HG03196 (cell line): ENCODE measurements around the gene ARMC9.
"Not testable (repeated sequence)": the region's sequence is repeated elsewhere in the genome, so short reads cannot be mapped to it uniquely, and the experiment has no call there.

Experiments
- ATAC-seq: cut with Tn5 transposase; IDR thresholded peaks from one replicate; pipeline ENCODE4 v1.9.1; 2021; ENCODE audit not compliant: unreplicated experiment

ARMC9 gene, protein sequence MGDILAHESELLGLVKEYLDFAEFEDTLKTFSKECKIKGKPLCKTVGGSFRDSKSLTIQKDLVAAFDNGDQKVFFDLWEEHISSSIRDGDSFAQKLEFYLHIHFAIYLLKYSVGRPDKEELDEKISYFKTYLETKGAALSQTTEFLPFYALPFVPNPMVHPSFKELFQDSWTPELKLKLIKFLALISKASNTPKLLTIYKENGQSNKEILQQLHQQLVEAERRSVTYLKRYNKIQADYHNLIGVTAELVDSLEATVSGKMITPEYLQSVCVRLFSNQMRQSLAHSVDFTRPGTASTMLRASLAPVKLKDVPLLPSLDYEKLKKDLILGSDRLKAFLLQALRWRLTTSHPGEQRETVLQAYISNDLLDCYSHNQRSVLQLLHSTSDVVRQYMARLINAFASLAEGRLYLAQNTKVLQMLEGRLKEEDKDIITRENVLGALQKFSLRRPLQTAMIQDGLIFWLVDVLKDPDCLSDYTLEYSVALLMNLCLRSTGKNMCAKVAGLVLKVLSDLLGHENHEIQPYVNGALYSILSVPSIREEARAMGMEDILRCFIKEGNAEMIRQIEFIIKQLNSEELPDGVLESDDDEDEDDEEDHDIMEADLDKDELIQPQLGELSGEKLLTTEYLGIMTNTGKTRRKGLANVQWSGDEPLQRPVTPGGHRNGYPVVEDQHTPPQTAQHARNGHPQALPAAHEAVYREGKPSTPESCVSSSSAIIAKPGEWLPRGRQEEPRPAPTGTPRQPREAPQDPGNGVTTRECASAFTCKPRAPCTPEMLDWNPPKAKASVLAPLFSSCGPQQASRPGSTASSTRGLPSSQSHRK

GRCh38 chr2:231198291-231199173 is at the start of gene ARMC9:
Gene ARMC9 (plus strand): TSS chr2:231198631. CDS start chr2:231206239, 7,608 bp downstream.
- peak; percentile 99 for ATAC-seq

- no peak for ATAC-seq
Measured at GRCh38 chr2:231152800-231153557, 45.5 kb upstream of the ARMC9 start.

- ATAC-seq: no peak
Measured at GRCh38 chr2:231159306-231159705, 39.1 kb upstream of the ARMC9 start.

DNA sequence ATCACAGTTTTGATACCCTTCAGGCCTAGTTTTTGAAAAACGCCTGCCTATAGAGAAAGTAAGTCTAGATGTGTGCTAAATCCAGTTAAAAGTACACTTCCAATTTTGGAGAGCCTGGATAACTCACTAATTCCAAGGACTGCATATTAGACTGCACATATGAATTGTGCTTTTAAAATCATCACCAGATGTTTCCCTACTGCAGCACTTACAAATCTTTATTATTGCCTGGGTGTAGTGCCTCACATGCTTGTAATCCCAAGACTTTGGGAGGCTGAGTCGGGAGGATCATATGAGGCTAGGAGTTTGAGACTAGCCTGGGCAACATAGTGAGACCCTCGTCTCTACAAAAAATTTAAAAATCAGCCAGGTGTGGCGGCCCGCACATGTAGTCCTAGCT is 37.7 kb upstream of the ARMC9 start:
- ATAC-seq: no peak

- no peak for ATAC-seq
Measured at GRCh38 chr2:231161252-231161839, 37.1 kb upstream of the ARMC9 start.

DNA sequence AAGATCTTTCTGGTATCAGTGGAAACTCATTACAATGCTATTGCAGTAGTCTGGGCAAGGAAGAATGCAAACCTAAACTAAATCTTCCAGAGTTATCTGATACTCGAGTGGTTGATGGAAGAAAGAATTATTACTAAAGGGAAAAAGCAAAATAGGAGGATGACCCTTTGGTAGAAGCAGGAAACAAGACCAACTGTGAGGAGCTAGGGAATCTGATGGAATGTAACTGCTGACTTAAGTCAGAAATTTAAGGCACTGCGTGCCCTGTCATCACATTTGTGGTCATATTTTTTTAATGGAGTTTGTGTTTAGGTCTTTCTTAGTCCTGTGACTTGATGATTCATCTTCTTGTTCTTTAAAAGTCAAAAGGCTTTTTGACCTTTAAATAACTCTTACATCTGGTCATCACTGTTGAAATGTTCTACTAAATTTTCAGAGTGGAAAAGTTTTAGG is 36.5 kb upstream of the ARMC9 start:
- no peak for ATAC-seq

DNA sequence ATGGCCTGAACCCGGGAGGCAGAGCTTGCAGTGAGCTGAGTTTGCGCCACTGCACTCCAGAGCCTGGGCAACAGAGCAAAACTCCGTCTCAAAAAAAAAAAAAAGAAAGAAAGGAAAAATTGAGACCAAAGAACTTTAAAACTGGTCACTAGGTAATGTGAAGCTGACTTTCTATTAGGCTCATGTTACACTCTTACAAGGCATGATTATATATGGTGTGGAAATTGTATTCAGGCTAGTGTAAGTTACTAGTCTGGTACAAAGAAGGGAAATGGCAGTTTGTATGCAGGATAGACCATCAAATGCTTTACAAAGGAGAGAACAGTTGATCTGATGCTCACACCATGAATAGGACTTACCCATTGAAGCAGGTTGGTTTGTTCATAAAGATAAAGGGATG is 35.4 kb upstream of the ARMC9 start:
- ATAC-seq: no peak

DNA sequence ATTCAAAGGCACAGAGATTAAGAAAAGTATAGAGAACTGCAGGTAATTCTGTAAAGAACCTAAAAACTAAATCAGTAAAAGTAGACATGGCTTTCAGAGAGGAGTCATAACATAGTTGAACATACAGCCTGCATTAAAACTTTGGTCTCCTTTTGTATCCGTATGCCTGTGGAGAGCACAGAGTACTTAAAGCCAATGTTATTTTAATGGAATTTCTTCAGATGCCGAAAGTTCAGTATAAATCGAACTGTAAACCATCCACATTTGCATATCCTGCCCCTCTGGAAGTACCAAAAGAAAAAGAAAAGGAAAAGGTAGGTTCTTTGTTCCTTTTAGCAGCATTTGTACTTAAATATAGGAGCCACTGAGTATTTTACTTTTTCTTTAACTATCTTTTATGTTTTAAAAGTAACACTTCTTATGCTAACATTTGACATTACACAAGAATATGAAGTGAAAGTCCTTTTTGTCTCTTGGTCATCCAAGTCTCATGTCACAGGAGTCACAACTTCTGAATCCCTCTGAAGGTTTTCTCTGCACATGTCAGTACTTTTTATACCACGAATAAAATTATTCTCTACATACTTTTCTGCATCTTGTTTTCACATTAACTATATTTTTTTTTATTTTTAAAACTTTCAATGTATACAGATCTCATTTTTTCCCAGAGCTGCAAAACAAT is 34.9 kb upstream of the ARMC9 start:
- ATAC-seq: no peak

GRCh38 chr2:231167745-231168459 is 30.5 kb upstream of the ARMC9 start:
- ATAC-seq: no peak

- ATAC-seq: no peak
Measured at GRCh38 chr2:231168460-231169139, 29.8 kb upstream of the ARMC9 start.

DNA sequence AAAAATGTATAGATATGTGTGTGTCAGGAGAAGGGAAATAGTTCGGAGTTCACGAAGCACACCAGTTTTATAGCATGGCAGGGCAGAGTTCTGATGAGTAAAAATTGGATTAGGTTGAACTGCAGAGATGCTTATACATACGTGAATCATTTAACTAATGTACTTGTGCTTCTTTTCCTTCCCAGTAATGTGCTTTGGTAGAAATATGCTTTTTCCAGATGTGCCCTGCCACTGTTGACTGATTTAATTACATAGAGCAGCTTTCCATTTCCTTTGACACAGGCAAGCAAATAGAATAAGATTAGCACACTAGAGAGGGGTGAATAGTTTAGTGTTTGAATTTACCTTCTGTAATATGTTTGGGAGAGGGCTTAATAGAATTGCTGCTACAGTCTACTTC is 28.9 kb upstream of the ARMC9 start:
- no peak for ATAC-seq

DNA sequence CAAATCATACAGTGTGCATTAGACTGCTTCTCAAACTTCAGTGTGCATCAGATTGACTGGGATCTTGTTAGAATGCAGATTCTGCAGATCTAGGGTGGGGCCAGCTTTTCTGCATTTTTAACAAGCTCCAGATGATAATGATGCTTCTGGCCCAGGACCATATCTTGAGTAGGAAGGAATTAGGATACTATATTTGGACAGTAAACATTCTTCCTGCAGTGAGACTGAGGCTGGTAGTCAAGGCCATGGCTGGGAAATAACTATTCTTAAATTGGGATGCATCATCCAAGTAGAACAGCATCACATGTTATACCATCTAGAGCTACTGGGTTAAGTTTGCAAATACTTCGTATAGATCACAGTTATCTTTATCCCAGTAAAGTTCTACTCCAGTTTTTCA is 28.4 kb upstream of the ARMC9 start:
- no peak for ATAC-seq

- ATAC-seq: no peak
Measured at GRCh38 chr2:231172025-231172424, 26.4 kb upstream of the ARMC9 start.

- ATAC-seq: no peak
Measured at GRCh38 chr2:231174211-231174651, 24.2 kb upstream of the ARMC9 start.

GRCh38 chr2:231176066-231176465 is 22.4 kb upstream of the ARMC9 start:
- no peak for ATAC-seq

DNA sequence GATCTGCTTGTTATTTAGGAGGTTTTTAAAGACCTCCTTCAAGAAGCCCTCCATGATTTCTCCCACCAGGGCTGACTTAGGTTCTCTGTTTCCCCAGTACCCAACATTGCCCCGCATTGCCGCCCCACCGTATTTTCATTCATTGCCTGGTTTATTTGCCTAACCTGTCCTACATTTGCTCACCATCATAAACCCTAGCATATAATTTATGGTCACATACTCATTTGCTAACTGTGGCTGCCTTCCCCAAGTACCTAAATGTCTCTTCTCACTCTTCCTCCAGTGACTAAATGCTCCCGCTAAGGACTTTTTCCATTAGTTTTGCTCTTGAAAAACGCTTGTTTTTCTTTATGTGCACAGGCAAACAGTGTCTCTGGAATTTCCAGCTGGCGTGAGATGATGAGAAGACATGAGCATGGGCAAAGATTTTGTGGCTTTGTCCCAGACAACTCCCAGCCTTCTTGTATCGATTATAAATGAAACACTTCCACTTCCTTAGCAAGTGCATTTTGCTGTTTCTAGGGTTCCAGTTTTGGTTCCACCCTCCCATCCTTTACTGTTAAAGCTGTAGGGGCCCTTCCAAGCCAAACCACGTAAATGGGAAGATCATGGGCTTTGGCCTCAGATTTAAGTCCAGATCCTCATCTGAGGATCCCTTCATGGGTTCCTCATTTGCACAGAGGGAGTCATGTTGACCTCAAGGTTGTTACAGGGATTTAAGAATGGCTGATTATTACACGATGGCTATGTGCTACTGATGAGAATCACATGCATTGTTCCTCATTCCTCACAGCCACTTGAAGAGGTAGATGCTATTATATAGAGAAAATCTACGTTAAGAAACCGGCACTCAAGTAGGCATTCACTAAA is 21.0 kb upstream of the ARMC9 start:
- no peak for ATAC-seq

DNA sequence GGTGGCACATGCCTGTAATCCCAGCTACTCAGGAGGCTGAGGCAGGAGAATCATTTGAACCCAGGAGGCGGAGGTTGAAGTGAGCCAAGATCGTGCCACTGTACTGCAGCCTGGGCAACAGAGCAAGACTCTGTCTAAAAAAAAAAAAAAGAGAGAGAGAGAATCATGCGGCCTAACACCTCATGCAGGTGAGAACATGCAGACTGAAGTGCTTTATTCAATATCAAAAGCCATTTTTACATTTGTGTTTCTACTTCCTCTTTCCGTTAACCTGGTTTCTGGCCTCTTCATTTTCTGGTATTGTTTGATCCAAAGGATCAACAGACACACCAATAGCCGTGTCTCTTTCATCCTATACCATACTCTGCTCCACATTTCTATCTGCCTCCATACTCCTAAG is 19.6 kb upstream of the ARMC9 start:
- ATAC-seq: not testable (repeated sequence)
